Kidney (tissue), 22 donors: ENCODE measurements around the gene CCDC152. TPM values are rescaled to one million over a fixed set of nuclear protein-coding genes. Genes with fewer than 3 reads are reported as not detected.

Source experiments
- DNase-seq, 5 donors: peaks; one replicate each; pipeline ENCODE4 v3.0.0-alpha.2; 2013 to 2020
- FAIRE-seq: peaks from 2 replicates; lab custom pipeline; 2012; peaks lifted over from hg19 to GRCh38; lab: Jason Lieb, UNC
- H3K27ac ChIP-seq, 2 donors: one replicate each; pipeline ENCODE4 v1.7.0; 2013; ENCODE audit warnings: low read depth in 2 of 2, low read length in 2 of 2, inconsistent platforms in 1 of 2
- H3K27me3 ChIP-seq: one replicate; pipeline ENCODE4 v1.7.1; 2013; ENCODE audit warnings: low read length, inconsistent platforms; ENCODE audit not compliant: control insufficient read depth, insufficient read depth
- H3K36me3 ChIP-seq, 3 donors: one replicate each; pipeline versions ENCODE4 v1.7.0 to v1.7.1; 2013; ENCODE audit warnings: low read length in 3 of 3, control low read depth in 1 of 3, inconsistent platforms in 1 of 3; ENCODE audit not compliant: insufficient read depth in 3 of 3, control insufficient read depth in 2 of 3
- H3K4me1 ChIP-seq, 3 donors: one replicate each; pipeline versions ENCODE4 v1.7.0 to v1.7.1; 2013; ENCODE audit warnings: low read length in 3 of 3, inconsistent platforms in 1 of 3, low read depth in 1 of 3; ENCODE audit not compliant: control insufficient read depth in 2 of 3, insufficient read depth in 2 of 3
- H3K4me3 ChIP-seq, 3 donors: one replicate each; pipeline versions ENCODE4 v1.7.0 to v1.8.1; 2013; ENCODE audit warnings: low read length in 3 of 3, control low read depth in 1 of 3, inconsistent platforms in 1 of 3
- H3K9ac ChIP-seq, 3 donors: one replicate each; pipeline versions ENCODE4 v1.7.0 to v1.7.1; 2013; ENCODE audit warnings: low read length in 3 of 3, control low read depth in 1 of 3, inconsistent platforms in 1 of 3
- H3K9me3 ChIP-seq, 3 donors: one replicate each; pipeline versions ENCODE4 v1.7.0 to v1.7.1; 2013; ENCODE audit warnings: low read length in 3 of 3, control low read depth in 1 of 3, inconsistent platforms in 1 of 3; ENCODE audit not compliant: control insufficient read depth in 2 of 3, insufficient read depth in 1 of 3
- intact Hi-C: fragments of 100-400 bp; cut with DNase I; formaldehyde crosslinking; loops from one replicate; pipeline ENCODE4 v1.11.1; 2022
- long read RNA-seq, 10 donors: library from polyadenylated mRNA in 1 of 10; unstranded in 1 of 10; transcript quantifications; one replicate each; pipeline ENCODE4 v2.0.0 and lab custom pipeline, GENCODE V29; 2021 to 2026
- polyA plus RNA-seq: library from polyadenylated mRNA; stranded (reverse); fragments of 350-450 nt; fragmentation: Illumina TruSeq; extraction: RNeasy Lipid Tissue Mini Kit (QIAGEN cat#74804); gene quantifications from one replicate; pipeline ENCODE4 v1.2.3, GENCODE V29; 2014; ENCODE audit warnings: low read depth, low replicate concordance; ENCODE audit not compliant: insufficient read depth
- total RNA-seq: library from RNA; stranded (reverse); fragmentation: NEBNext Ultra II Directional; extraction: Animal tissue kit (Norgen Biotek cat#: 25700); gene quantifications from one replicate; pipeline ENCODE4 v1.2.1, GENCODE V29; 2021
- TF ChIP-seq, protein P1 (sequence below): IDR thresholded peaks from 3 replicates; pipeline ENCODE4 v1.5.1; 2012; ENCODE audit warnings: mild to moderate bottlenecking, moderate library complexity, borderline replicate concordance; ENCODE audit not compliant: insufficient read depth; ENCODE audit errors: extremely low read depth
- donor health status: control.
- donor health status: control.
- donor health status: control.
- donor health status: control.
- donor health status: control.
- donor health status: DM: yes; HTN: yes; CAD: no.
- donor health status: Normal renal cell carcinoma (clear cell type).

CCDC152 gene
- total RNA-seq: 1.1 TPM
- polyA plus RNA-seq: 0.15 TPM
- long read RNA-seq, donor 1, partial matches to known transcripts: 704 of 705 reads
- long read RNA-seq, donor 1, other reads (novel, unspliced or antisense): 0 of 705 reads
- long read RNA-seq, donor 2, partial matches to known transcripts: 0 of 2 reads
- long read RNA-seq, donor 2, other reads (novel, unspliced or antisense): 0 of 2 reads
- long read RNA-seq, donor 3, partial matches to known transcripts: 0 of 1 reads
- long read RNA-seq, donor 3, other reads (novel, unspliced or antisense): 0 of 1 reads
- long read RNA-seq, donor 4, partial matches to known transcripts: 278 of 284 reads
- long read RNA-seq, donor 4, other reads (novel, unspliced or antisense): 5 of 284 reads
- long read RNA-seq, donor 5: 0 reads
- long read RNA-seq, donor 6, partial matches to known transcripts: 264 of 570 reads
- long read RNA-seq, donor 6, other reads (novel, unspliced or antisense): 306 of 570 reads
- long read RNA-seq, donor 7, partial matches to known transcripts: 0 of 1 reads
- long read RNA-seq, donor 7, other reads (novel, unspliced or antisense): 0 of 1 reads
- long read RNA-seq, donor 8, partial matches to known transcripts: 7 of 8 reads
- long read RNA-seq, donor 8, other reads (novel, unspliced or antisense): 0 of 8 reads
- long read RNA-seq, donor 9, partial matches to known transcripts: 0 of 4 reads
- long read RNA-seq, donor 9, other reads (novel, unspliced or antisense): 0 of 4 reads
- long read RNA-seq, donor 10, partial matches to known transcripts: 152 of 304 reads
- long read RNA-seq, donor 10, other reads (novel, unspliced or antisense): 152 of 304 reads

- TF ChIP-seq, protein P1, sequence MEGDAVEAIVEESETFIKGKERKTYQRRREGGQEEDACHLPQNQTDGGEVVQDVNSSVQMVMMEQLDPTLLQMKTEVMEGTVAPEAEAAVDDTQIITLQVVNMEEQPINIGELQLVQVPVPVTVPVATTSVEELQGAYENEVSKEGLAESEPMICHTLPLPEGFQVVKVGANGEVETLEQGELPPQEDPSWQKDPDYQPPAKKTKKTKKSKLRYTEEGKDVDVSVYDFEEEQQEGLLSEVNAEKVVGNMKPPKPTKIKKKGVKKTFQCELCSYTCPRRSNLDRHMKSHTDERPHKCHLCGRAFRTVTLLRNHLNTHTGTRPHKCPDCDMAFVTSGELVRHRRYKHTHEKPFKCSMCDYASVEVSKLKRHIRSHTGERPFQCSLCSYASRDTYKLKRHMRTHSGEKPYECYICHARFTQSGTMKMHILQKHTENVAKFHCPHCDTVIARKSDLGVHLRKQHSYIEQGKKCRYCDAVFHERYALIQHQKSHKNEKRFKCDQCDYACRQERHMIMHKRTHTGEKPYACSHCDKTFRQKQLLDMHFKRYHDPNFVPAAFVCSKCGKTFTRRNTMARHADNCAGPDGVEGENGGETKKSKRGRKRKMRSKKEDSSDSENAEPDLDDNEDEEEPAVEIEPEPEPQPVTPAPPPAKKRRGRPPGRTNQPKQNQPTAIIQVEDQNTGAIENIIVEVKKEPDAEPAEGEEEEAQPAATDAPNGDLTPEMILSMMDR: no peak
- no peak for FAIRE-seq
- Histone ChIP-seq H3K4me1 (peaks cover 0 to 2% (median 0%) of the 10 kb centered on the region in 3 donors), H3K27me3 (no peaks in the 10 kb centered on the region), H3K4me3 (peak within 1 kb of the TSS; percentile 0 to 51 (median 30)), H3K9me3 (no peaks in the 10 kb centered on the region), H3K9ac (no peak within 1 kb of the TSS), H3K36me3 (no peaks in the 10 kb centered on the region), H3K27ac (no peak within 1 kb of the TSS)
- intact Hi-C loops: no loop called here
- DNase-seq: peak; percentile 29 to 69 (median 39)
Measured at GRCh38 chr5:42756606-42757601, at the start of gene CCDC152. CCDC152 (plus strand) TSS chr5:42756818; CDS start chr5:42759122, 2,304 bp downstream.

GRCh38 chr5:42715785-42716184 is 40.8 kb upstream of the CCDC152 start:
- H3K27ac ChIP-seq: no peak overlapping the region
- no peak for FAIRE-seq
- no peaks in the 10 kb centered on the region for H3K27me3 ChIP-seq
- H3K9ac ChIP-seq: no peak overlapping the region
- peak in 2 of 5 donors; percentile 30 to 33 for DNase-seq
- intact Hi-C loops: no loop called here
- no peaks in the 10 kb centered on the region for H3K4me1 ChIP-seq
- no peak overlapping the region for H3K4me3 ChIP-seq
- H3K36me3 ChIP-seq: peaks cover 0 to 12% (median 7%) of the 10 kb centered on the region in 3 donors
- no peaks in the 10 kb centered on the region for H3K9me3 ChIP-seq
- TF ChIP-seq, protein P1: no peak

DNA sequence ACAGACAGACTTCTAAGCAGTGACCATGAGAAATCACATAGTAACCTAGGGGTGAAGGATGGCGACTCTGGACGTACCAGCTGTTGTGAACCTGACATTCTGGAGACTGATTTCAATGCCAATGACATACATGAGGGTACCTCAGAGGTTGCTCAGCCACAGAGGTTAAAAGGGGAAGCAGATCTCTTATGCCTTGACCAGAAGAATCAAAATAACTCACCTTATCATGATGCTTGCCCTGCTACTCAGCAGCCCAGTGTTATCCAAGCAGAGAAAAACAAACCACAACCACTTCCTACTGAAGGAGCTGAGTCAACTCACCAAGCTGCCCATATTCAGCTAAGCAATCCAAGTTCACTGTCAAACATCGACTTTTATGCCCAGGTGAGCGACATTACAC is 38.0 kb upstream of the CCDC152 start:
- H3K4me1 ChIP-seq: no peaks in the 10 kb centered on the region
- H3K27me3 ChIP-seq: no peaks in the 10 kb centered on the region
- DNase-seq: no peak
- intact Hi-C loops: no loop called here
- no peak overlapping the region for H3K9ac ChIP-seq
- no peak overlapping the region for H3K27ac ChIP-seq
- TF ChIP-seq, protein P1: no peak
- no peak overlapping the region for H3K4me3 ChIP-seq
- peaks cover 0 to 9% (median 7%) of the 10 kb centered on the region in 3 donors for H3K36me3 ChIP-seq
- no peak for FAIRE-seq
- no peaks in the 10 kb centered on the region for H3K9me3 ChIP-seq
